Measurements from ENCODE around the gene QPCT.
A peak's percentile ranks its signal among the peaks of the same experiment; 100 is the strongest.

The QPCT gene

GRCh38 chr2:37366773-37367172 lies 22.3 kb downstream of the QPCT start:
- FAIRE-seq (no peak), DNase-seq (ENCODE audit: insufficient read length, low spot score) (no peak)
- peak; percentile 54; the same call in 1 of the 2 replicates for TF ChIP-seq SPI1 (IDR thresholded peaks at IDR 0.05; ENCODE audit: low read depth, low read length)
- TF ChIP-seq POU2F2 (IDR thresholded peaks at IDR 0.05; ENCODE audit: low read depth, low read length), result no peak
- TF ChIP-seq PAX5 (IDR thresholded peaks at IDR 0.05; ENCODE audit: insufficient read depth, low read length, severe bottlenecking), result no peak

- no peak for FAIRE-seq
- TF ChIP-seq TAF1 (IDR thresholded peaks at IDR 0.05; ENCODE audit: low read depth, low read length) (no peak), PAX5 (IDR thresholded peaks at IDR 0.05; ENCODE audit: insufficient read depth, low read length, severe bottlenecking) (no peak), POLR2AphosphoS5 (IDR thresholded peaks at IDR 0.05; ENCODE audit: low read depth, low read length) (no peak), POU2F2 (IDR thresholded peaks at IDR 0.05; ENCODE audit: low read depth, low read length) (no peak), SPI1 (IDR thresholded peaks at IDR 0.05; ENCODE audit: low read depth, low read length) (no peak), POLR2A (IDR thresholded peaks at IDR 0.05; ENCODE audit: low read depth, low read length) (no peak)
These were observed 22.9 kb downstream of the QPCT start for GRCh38 chr2:37367310-37367709.

GRCh38 chr2:37367984-37368383 lies 23.6 kb downstream of the QPCT start:
- no peak for FAIRE-seq

More at GRCh38 chr2:37367310-37367709, 22.9 kb downstream of the QPCT start:
- DNase-seq (ENCODE audit: insufficient read length, low spot score), result no peak

GRCh38 chr2:37370666-37371065 lies 26.2 kb downstream of the QPCT start:
- FAIRE-seq, result no peak
- no peak for DNase-seq (ENCODE audit: insufficient read length, low spot score)
- TF ChIP-seq TAF1 (IDR thresholded peaks at IDR 0.05; ENCODE audit: low read depth, low read length), result no peak
- no peak for TF ChIP-seq POLR2A (IDR thresholded peaks at IDR 0.05; ENCODE audit: low read depth, low read length)
- TF ChIP-seq SPI1 (IDR thresholded peaks at IDR 0.05; ENCODE audit: low read depth, low read length), result no peak
- no peak for TF ChIP-seq POU2F2 (IDR thresholded peaks at IDR 0.05; ENCODE audit: low read depth, low read length)
- TF ChIP-seq PAX5 (IDR thresholded peaks at IDR 0.05; ENCODE audit: insufficient read depth, low read length, severe bottlenecking), result no peak
- no peak for TF ChIP-seq POLR2AphosphoS5 (IDR thresholded peaks at IDR 0.05; ENCODE audit: low read depth, low read length)

More at GRCh38 chr2:37367984-37368383, 23.6 kb downstream of the QPCT start:
- TF ChIP-seq PAX5 (IDR thresholded peaks at IDR 0.05; ENCODE audit: insufficient read depth, low read length, severe bottlenecking) (no peak), SPI1 (IDR thresholded peaks at IDR 0.05; ENCODE audit: low read depth, low read length) (no peak), POLR2AphosphoS5 (IDR thresholded peaks at IDR 0.05; ENCODE audit: low read depth, low read length) (no peak), POLR2A (IDR thresholded peaks at IDR 0.05; ENCODE audit: low read depth, low read length) (no peak), POU2F2 (IDR thresholded peaks at IDR 0.05; ENCODE audit: low read depth, low read length) (no peak), TAF1 (IDR thresholded peaks at IDR 0.05; ENCODE audit: low read depth, low read length) (no peak)
- no peak for DNase-seq (ENCODE audit: insufficient read length, low spot score)

- DNase-seq (ENCODE audit: insufficient read length, low spot score) (no peak), FAIRE-seq (peak; percentile 43)
- TF ChIP-seq TAF1 (IDR thresholded peaks at IDR 0.05; ENCODE audit: low read depth, low read length) (no peak), PAX5 (IDR thresholded peaks at IDR 0.05; ENCODE audit: insufficient read depth, low read length, severe bottlenecking) (no peak), POLR2A (IDR thresholded peaks at IDR 0.05; ENCODE audit: low read depth, low read length) (no peak), POU2F2 (IDR thresholded peaks at IDR 0.05; ENCODE audit: low read depth, low read length) (no peak), POLR2AphosphoS5 (IDR thresholded peaks at IDR 0.05; ENCODE audit: low read depth, low read length) (no peak), SPI1 (IDR thresholded peaks at IDR 0.05; ENCODE audit: low read depth, low read length) (no peak)
These were observed 27.6 kb downstream of the QPCT start for GRCh38 chr2:37372000-37372399.

- TF ChIP-seq POU2F2 (IDR thresholded peaks at IDR 0.05; ENCODE audit: low read depth, low read length) (no peak), TAF1 (IDR thresholded peaks at IDR 0.05; ENCODE audit: low read depth, low read length) (no peak), POLR2AphosphoS5 (IDR thresholded peaks at IDR 0.05; ENCODE audit: low read depth, low read length) (no peak), SPI1 (IDR thresholded peaks at IDR 0.05; ENCODE audit: low read depth, low read length) (no peak), PAX5 (IDR thresholded peaks at IDR 0.05; ENCODE audit: insufficient read depth, low read length, severe bottlenecking) (no peak), POLR2A (IDR thresholded peaks at IDR 0.05; ENCODE audit: low read depth, low read length) (no peak)
- FAIRE-seq (peak; percentile 55), DNase-seq (ENCODE audit: insufficient read length, low spot score) (no peak)
These were observed 31.4 kb downstream of the QPCT start for GRCh38 chr2:37375741-37376288.

- DNase-seq (ENCODE audit: insufficient read length, low spot score) (no peak), FAIRE-seq (peak; percentile 94)
- TF ChIP-seq POLR2A (IDR thresholded peaks at IDR 0.05; ENCODE audit: low read depth, low read length) (peak; percentile 43; the same call in 1 of the 2 replicates), SPI1 (IDR thresholded peaks at IDR 0.05; ENCODE audit: low read depth, low read length) (peak; percentile 44), PAX5 (IDR thresholded peaks at IDR 0.05; ENCODE audit: insufficient read depth, low read length, severe bottlenecking) (no peak)
These were observed 32.2 kb downstream of the QPCT start for GRCh38 chr2:37376421-37377186.

GRCh38 chr2:37377187-37377532 lies 32.7 kb downstream of the QPCT start:
- TF ChIP-seq POU2F2 (IDR thresholded peaks at IDR 0.05; ENCODE audit: low read depth, low read length) (0 out of 2 replicates have a peak, but pooled peaks have one; percentile 29), POLR2AphosphoS5 (IDR thresholded peaks at IDR 0.05; ENCODE audit: low read depth, low read length) (peak; percentile 35; the same call in 1 of the 2 replicates), PAX5 (IDR thresholded peaks at IDR 0.05; ENCODE audit: insufficient read depth, low read length, severe bottlenecking) (no peak), TAF1 (IDR thresholded peaks at IDR 0.05; ENCODE audit: low read depth, low read length) (no peak), SPI1 (IDR thresholded peaks at IDR 0.05; ENCODE audit: low read depth, low read length) (peak; percentile 27)

GRCh38 chr2:37378411-37378810 lies 34.0 kb downstream of the QPCT start:
- no peak for FAIRE-seq
- TF ChIP-seq POLR2AphosphoS5 (IDR thresholded peaks at IDR 0.05; ENCODE audit: low read depth, low read length) (no peak), POU2F2 (IDR thresholded peaks at IDR 0.05; ENCODE audit: low read depth, low read length) (no peak), SPI1 (IDR thresholded peaks at IDR 0.05; ENCODE audit: low read depth, low read length) (no peak), TAF1 (IDR thresholded peaks at IDR 0.05; ENCODE audit: low read depth, low read length) (no peak), POLR2A (IDR thresholded peaks at IDR 0.05; ENCODE audit: low read depth, low read length) (no peak), PAX5 (IDR thresholded peaks at IDR 0.05; ENCODE audit: insufficient read depth, low read length, severe bottlenecking) (no peak)
- DNase-seq (ENCODE audit: insufficient read length, low spot score), result no peak

More at GRCh38 chr2:37377187-37377532, 32.7 kb downstream of the QPCT start:
- DNase-seq (ENCODE audit: insufficient read length, low spot score) (no peak), FAIRE-seq (peak; percentile 86)

Measured in GM12891 (cell line).